Hepatocyte (in vitro differentiated cells): Measurements from ENCODE around the gene TSPO2. TPM values are rescaled to one million over a fixed set of nuclear protein-coding genes. Genes with fewer than 3 reads are reported as not detected.
"Not testable (repeated sequence)": the region's sequence is repeated elsewhere in the genome, so short reads cannot be mapped to it uniquely, and the experiment has no call there.

Experiments used
- DNase-seq: peaks from one replicate; pipeline ENCODE4 v3.0.0-alpha.2; 2016; ENCODE audit warnings: low spot score
- H2AFZ ChIP-seq: fragments of 200-600 bp; sonication (generic); 2 replicates; pipeline ENCODE4 v1.6.0; 2016; ENCODE audit warnings: antibody characterized with exemption, mild to moderate bottlenecking
- H3K27ac ChIP-seq: fragments of 200-600 bp; sonication (generic); 2 replicates; pipeline ENCODE4 v1.5.1; 2016; ENCODE audit warnings: mild to moderate bottlenecking
- H3K27me3 ChIP-seq: fragments of 200-600 bp; sonication (generic); 2 replicates; pipeline ENCODE4 v1.6.1; 2016
- H3K36me3 ChIP-seq: fragments of 200-600 bp; sonication (generic); replicated peaks from 2 replicates; pipeline ENCODE4 v1.5.1; 2016; ENCODE audit warnings: low read depth; ENCODE audit not compliant: insufficient read depth
- H3K4me1 ChIP-seq: fragments of 200-600 bp; sonication (generic); 2 replicates; pipeline ENCODE4 v1.5.1; 2016; ENCODE audit warnings: mild to moderate bottlenecking, moderate library complexity; ENCODE audit not compliant: insufficient read depth
- H3K4me2 ChIP-seq: fragments of 200-600 bp; sonication (generic); 2 replicates; pipeline ENCODE4 v1.6.0; 2016
- H3K4me3 ChIP-seq: fragments of 200-600 bp; sonication (generic); 2 replicates; pipeline ENCODE4 v1.5.1; 2016; ENCODE audit warnings: mild to moderate bottlenecking
- H3K79me2 ChIP-seq: fragments of 200-600 bp; sonication (generic); 2 replicates; pipeline ENCODE4 v1.6.0; 2017; ENCODE audit warnings: mild to moderate bottlenecking
- H3K9me2 ChIP-seq: fragments of 200-600 bp; sonication (generic); replicated peaks from 2 replicates; pipeline ENCODE4 v1.6.0; 2017; ENCODE audit warnings: mild to moderate bottlenecking; ENCODE audit not compliant: insufficient read depth
- H3K9me3 ChIP-seq: fragments of 200-600 bp; sonication (generic); 2 replicates; pipeline ENCODE4 v1.5.1; 2016; ENCODE audit warnings: low read depth, mild to moderate bottlenecking
- H4K20me1 ChIP-seq: fragments of 200-600 bp; sonication (generic); 2 replicates; pipeline ENCODE4 v1.6.0; 2016; ENCODE audit warnings: mild to moderate bottlenecking; ENCODE audit not compliant: insufficient read depth, poor library complexity, severe bottlenecking
- CTCF ChIP-seq: fragments of 200-600 bp; sonication (generic); IDR thresholded peaks from 2 replicates; pipeline ENCODE4 v1.5.1; 2016; ENCODE audit warnings: antibody characterized with exemption, mild to moderate bottlenecking; ENCODE audit not compliant: poor library complexity
- EZH2 ChIP-seq: fragments of 200-600 bp; sonication (generic); IDR thresholded peaks from 2 replicates; pipeline ENCODE4 v1.6.1; 2016; ENCODE audit warnings: antibody characterized with exemption, mild to moderate bottlenecking, borderline replicate concordance
- EZH2phosphoT487 ChIP-seq: fragments of 200-600 bp; sonication (generic); IDR thresholded peaks from one replicate; pipeline ENCODE4 v1.6.1; 2018; ENCODE audit warnings: antibody characterized with exemption, mild to moderate bottlenecking, low read depth, moderate library complexity; ENCODE audit not compliant: unreplicated experiment, severe bottlenecking
- WGBS: methylation state at CpG from one replicate; pipeline ENCODE4 v1.1.6; 2016; ENCODE audit warnings: low lambda C conversion rate; ENCODE audit errors: missing lambda C conversion rate; 5-methylcytosine and 5-hydroxymethylcytosine counted together
- polyA plus RNA-seq: library from polyadenylated mRNA; unstranded; fragments of >200 nt; fragmentation: Nextera tagmentation; extraction: Ambion mirVana; gene quantifications from 2 replicates; pipeline ENCODE4 v1.2.1, GENCODE V29; 2016
- total RNA-seq: library from RNA; depleted of rRNA; stranded (reverse); fragments of >200 nt; gene quantifications from 2 replicates; pipeline ENCODE4 v1.2.3, GENCODE V29; 2014

TSPO2 gene
- total and polyA plus RNA-seq, 2 experiments from 2014 or later: 0.27 to 0.36 TPM

GRCh38 chr6:41013466-41014153 lies 28.7 kb upstream of the TSPO2 start:
- Histone ChIP-seq H3K27me3 (no peaks in the 10 kb centered on the region), H3K4me1 (no peaks in the 10 kb centered on the region), H2AFZ (no peak overlapping the region), H3K27ac (peak overlapping the region; percentile 26), H3K4me3 (no peak overlapping the region), H3K79me2 (no peaks in the 10 kb centered on the region), H3K9me3 (no peaks in the 10 kb centered on the region), H3K36me3 (no peaks in the 10 kb centered on the region), H3K9me2 (no peaks in the 10 kb centered on the region), H3K4me2 (no peak overlapping the region), H4K20me1 (no peaks in the 10 kb centered on the region)
- TF ChIP-seq CTCF (no peak), EZH2 (no peak), EZH2phosphoT487 (no peak)
- WGBS: 82% methylated on average over 5 of the region's 5 CpGs
- no peak for DNase-seq

- Histone ChIP-seq H3K27me3 (no peaks in the 10 kb centered on the region), H3K9me2 (no peaks in the 10 kb centered on the region), H3K4me2 (no peak overlapping the region), H3K79me2 (no peaks in the 10 kb centered on the region), H3K27ac (no peak overlapping the region), H2AFZ (no peak overlapping the region), H3K36me3 (no peaks in the 10 kb centered on the region), H3K4me1 (peaks cover 7% of the 10 kb centered on the region), H4K20me1 (no peaks in the 10 kb centered on the region), H3K9me3 (no peaks in the 10 kb centered on the region), H3K4me3 (no peak overlapping the region)
- DNase-seq: no peak
- no peak for TF ChIP-seq EZH2phosphoT487
- no peak for TF ChIP-seq EZH2
- TF ChIP-seq CTCF: no peak
- 93% methylated on average over 4 of the region's 4 CpGs for WGBS
Observed at GRCh38 chr6:41014780-41015179, 27.5 kb upstream of the TSPO2 start.

GRCh38 chr6:41015860-41016259 lies 26.4 kb upstream of the TSPO2 start:
- not testable (repeated sequence) for H2AFZ ChIP-seq, H3K27ac ChIP-seq, H4K20me1 ChIP-seq, H3K79me2 ChIP-seq, H3K4me2 ChIP-seq, H3K36me3 ChIP-seq, H3K9me2 ChIP-seq, H3K9me3 ChIP-seq, H3K4me1 ChIP-seq, H3K4me3 ChIP-seq, H3K27me3 ChIP-seq, DNase-seq
- 95% methylated on average over 5 of the region's 5 CpGs for WGBS

GRCh38 chr6:41017663-41018062 lies 24.6 kb upstream of the TSPO2 start:
- Histone ChIP-seq H3K27ac (no peak overlapping the region), H3K79me2 (no peaks in the 10 kb centered on the region), H4K20me1 (no peaks in the 10 kb centered on the region), H3K4me3 (no peak overlapping the region), H3K4me2 (no peak overlapping the region), H3K27me3 (no peaks in the 10 kb centered on the region), H3K9me2 (no peaks in the 10 kb centered on the region), H2AFZ (no peak overlapping the region), H3K36me3 (no peaks in the 10 kb centered on the region), H3K4me1 (peaks cover 7% of the 10 kb centered on the region), H3K9me3 (no peaks in the 10 kb centered on the region)
- WGBS: 100% methylated on average over 1 of the region's 1 CpG
- TF ChIP-seq CTCF (no peak), EZH2 (no peak), EZH2phosphoT487 (no peak)
- no peak for DNase-seq
